Measurements from ENCODE around the gene YEATS2. TPM values are rescaled to one million over a fixed set of nuclear protein-coding genes. Genes with fewer than 3 reads are reported as not detected.

YEATS2 gene
- total RNA-seq, 1 donor from 2014 or later = 45.3 TPM

GRCh38 chr3:183857863-183858262, 160.3 kb downstream of the YEATS2 start:
- Histone ChIP-seq H3K4me2 (ENCODE audit: low read length) (no peak overlapping the region), H3K36me3 (ENCODE audit: insufficient read depth, low read length) (peaks cover 19% of the 10 kb centered on the region), H4K20me1 (ENCODE audit: insufficient read depth, low read length) (no peaks in the 10 kb centered on the region), H3K4me3 (ENCODE audit: insufficient read depth, low read depth, low read length) (no peak overlapping the region), H3K4me1 (ENCODE audit: insufficient read depth, low read length) (no peaks in the 10 kb centered on the region), H3K9ac (ENCODE audit: low read length) (no peak overlapping the region), H3K27ac (ENCODE audit: low read depth, low read length) (no peak overlapping the region), H3K9me3 (ENCODE audit: insufficient read depth, low read depth, low read length) (no peaks in the 10 kb centered on the region), H3K27me3 (ENCODE audit: insufficient read depth, low read length) (no peaks in the 10 kb centered on the region), H2AFZ (ENCODE audit: low read depth, low read length) (no peak overlapping the region), H3K79me2 (ENCODE audit: insufficient read depth, low read length) (no peaks in the 10 kb centered on the region)
- TF ChIP-seq CTCF (IDR thresholded peaks at IDR 0.05; ENCODE audit: insufficient read depth, low read depth, low read length) (no peak), EZH2 (IDR thresholded peaks at IDR 0.05; ENCODE audit: insufficient read depth, low read length) (no peak)
- no peaks in the 10 kb centered on the region for H3K27me3 Mint-ChIP-seq (ENCODE audit: low read depth, unreplicated experiment)
- no peak overlapping the region for H3K4me3 Mint-ChIP-seq (ENCODE audit: unreplicated experiment)
- H3K36me3 Mint-ChIP-seq (ENCODE audit: low read depth, unreplicated experiment) = peaks cover 22% of the 10 kb centered on the region
- peak; percentile 47 for FAIRE-seq
- peaks cover 7% of the 10 kb centered on the region for H3K4me1 Mint-ChIP-seq (ENCODE audit: low read depth, unreplicated experiment)
- H3K27ac Mint-ChIP-seq (ENCODE audit: unreplicated experiment) = no peak overlapping the region
- H3K9me3 Mint-ChIP-seq (ENCODE audit: unreplicated experiment) = no peaks in the 10 kb centered on the region
- DNase-seq (ENCODE audit: low read depth) = peak; percentile 23

Other genes starting within 250 kb of the YEATS2 start
- 0.11 and 0.14 TPM in 2 replicates for gene KLHL6, start 142.1 kb upstream of the YEATS2 start, total RNA-seq
- 38.7 and 40.1 TPM in 2 replicates for gene KLHL24, start 62.2 kb upstream of the YEATS2 start, total RNA-seq
- gene MAP6D1, start 127.8 kb downstream of the YEATS2 start, total RNA-seq = 4.6 and 4.8 TPM in 2 replicates
- 62.1 and 64.7 TPM in 2 replicates for gene PARL, start 187.1 kb downstream of the YEATS2 start, total RNA-seq

Data from astrocyte (in vitro differentiated cells and primary cell).